Osteoblast (primary cell): ENCODE data around the gene MYO10. TPM values are rescaled to one million over a fixed set of nuclear protein-coding genes. Genes with fewer than 3 reads are reported as not detected.

Source experiments
- DNase-seq: peaks from one replicate; pipeline ENCODE4 v3.0.0; 2011; ENCODE audit warnings: low spot score, mixed read lengths; ENCODE audit not compliant: insufficient read length; ENCODE audit errors: missing footprints
- H2AFZ ChIP-seq: 2 replicates; pipeline ENCODE4 v1.6.0; 2011; ENCODE audit warnings: mild to moderate bottlenecking, low read length
- H3K27ac ChIP-seq: 2 replicates; pipeline ENCODE4 v1.5.1; 2011; ENCODE audit warnings: mild to moderate bottlenecking, low read depth, low read length, moderate library complexity
- H3K27me3 ChIP-seq: 2 replicates; pipeline ENCODE4 v1.6.0; 2012; ENCODE audit warnings: mild to moderate bottlenecking, control low read depth, inconsistent platforms, low read length, moderate library complexity; ENCODE audit not compliant: insufficient read depth
- H3K36me3 ChIP-seq: 2 replicates; pipeline ENCODE4 v1.5.1; 2011; ENCODE audit warnings: mild to moderate bottlenecking, low read length, control low read depth, moderate library complexity; ENCODE audit not compliant: insufficient read depth
- H3K4me1 ChIP-seq: 2 replicates; pipeline ENCODE4 v1.5.1; 2011; ENCODE audit warnings: mild to moderate bottlenecking, low read length, control low read depth, moderate library complexity; ENCODE audit not compliant: insufficient read depth
- H3K4me2 ChIP-seq: 2 replicates; pipeline ENCODE4 v1.6.0; 2011; ENCODE audit warnings: mild to moderate bottlenecking, low read length; ENCODE audit not compliant: insufficient read depth
- H3K4me3 ChIP-seq: fragments of 200-600 bp; sonication (generic); 3 replicates; pipeline ENCODE4 v1.5.1; 2012; ENCODE audit warnings: mild to moderate bottlenecking, low read length, inconsistent platforms; ENCODE audit not compliant: insufficient read depth
- H3K79me2 ChIP-seq: 2 replicates; pipeline ENCODE4 v1.6.0; 2012; ENCODE audit warnings: mild to moderate bottlenecking, low read length, control low read depth, inconsistent platforms; ENCODE audit not compliant: insufficient read depth
- H3K9me3 ChIP-seq: 2 replicates; pipeline ENCODE4 v1.5.1; 2011; ENCODE audit warnings: low read depth, low read length, control low read depth
- H4K20me1 ChIP-seq: 2 replicates; pipeline ENCODE4 v1.6.0; 2012; ENCODE audit warnings: mild to moderate bottlenecking, low read length, control low read depth; ENCODE audit not compliant: insufficient read depth
- CTCF ChIP-seq: IDR thresholded peaks from 2 replicates; pipeline ENCODE4 v1.5.1; 2011; ENCODE audit warnings: mild to moderate bottlenecking, low read depth, low read length, moderate library complexity; ENCODE audit errors: extremely low read depth
- total RNA-seq: library from RNA; depleted of rRNA; stranded (reverse); fragments of >200 nt; gene quantifications from 2 replicates; pipeline ENCODE4 v1.2.3, GENCODE V29; 2012

MYO10 gene
- total RNA-seq, 1 donor: 40.9 TPM

GRCh38 chr5:16737620-16738364 lies 198.3 kb downstream of the MYO10 start:
- Histone ChIP-seq H2AFZ (no peak overlapping the region), H3K27me3 (no peaks in the 10 kb centered on the region), H3K9me3 (no peaks in the 10 kb centered on the region), H3K36me3 (peaks cover 11% of the 10 kb centered on the region), H3K4me2 (no peak overlapping the region), H3K79me2 (peaks cover 22% of the 10 kb centered on the region), H4K20me1 (no peaks in the 10 kb centered on the region), H3K27ac (no peak overlapping the region), H3K4me1 (peaks cover 7% of the 10 kb centered on the region), H3K4me3 (no peak overlapping the region)
- TF ChIP-seq CTCF: no peak
- no peak for DNase-seq

- H3K4me3 ChIP-seq: no peak overlapping the region
- H3K36me3 ChIP-seq: peaks cover 16% of the 10 kb centered on the region
- no peak for DNase-seq
- no peak overlapping the region for H2AFZ ChIP-seq
- peaks cover 7% of the 10 kb centered on the region for H3K4me1 ChIP-seq
- peaks cover 22% of the 10 kb centered on the region for H3K79me2 ChIP-seq
- no peak for TF ChIP-seq CTCF
- H3K27ac ChIP-seq: no peak overlapping the region
- H3K9me3 ChIP-seq: no peaks in the 10 kb centered on the region
- no peaks in the 10 kb centered on the region for H3K27me3 ChIP-seq
- no peak overlapping the region for H3K4me2 ChIP-seq
- H4K20me1 ChIP-seq: no peaks in the 10 kb centered on the region
These were observed 198.9 kb downstream of the MYO10 start for GRCh38 chr5:16737209-16737608.

GRCh38 chr5:16736158-16736995 lies 199.7 kb downstream of the MYO10 start:
- no peaks in the 10 kb centered on the region for H4K20me1 ChIP-seq
- no peak overlapping the region for H3K4me3 ChIP-seq
- H3K79me2 ChIP-seq: peaks cover 22% of the 10 kb centered on the region
- H3K4me2 ChIP-seq: no peak overlapping the region
- H2AFZ ChIP-seq: no peak overlapping the region
- TF ChIP-seq CTCF: no peak
- DNase-seq: no peak
- peaks cover 7% of the 10 kb centered on the region for H3K4me1 ChIP-seq
- no peaks in the 10 kb centered on the region for H3K9me3 ChIP-seq
- H3K27ac ChIP-seq: no peak overlapping the region
- H3K27me3 ChIP-seq: no peaks in the 10 kb centered on the region
- H3K36me3 ChIP-seq: peaks cover 17% of the 10 kb centered on the region
